SH-SY5Y (cell line): Measurements from ENCODE around the gene C5orf24.

Experiments used
- GATA2 ChIP-seq: IDR thresholded peaks from 2 replicates; pipeline ENCODE4 v1.6.1; 2011; ENCODE audit warnings: mild to moderate bottlenecking, low read depth, low read length
- GATA3 ChIP-seq: IDR thresholded peaks from 2 replicates; pipeline ENCODE4 v1.6.1; 2011; ENCODE audit warnings: low read depth, mild to moderate bottlenecking, low read length, moderate library complexity

- TF ChIP-seq GATA3 = no peak
- TF ChIP-seq GATA2 = no peak
Measured at GRCh38 chr5:134821841-134822240, 23.9 kb upstream of the C5orf24 start.
